ENCODE results near the gene C1orf94.

GRCh38 chr1:34250342-34250741 lies 73.6 kb downstream of the C1orf94 start:
- TF ChIP-seq, protein P1, sequence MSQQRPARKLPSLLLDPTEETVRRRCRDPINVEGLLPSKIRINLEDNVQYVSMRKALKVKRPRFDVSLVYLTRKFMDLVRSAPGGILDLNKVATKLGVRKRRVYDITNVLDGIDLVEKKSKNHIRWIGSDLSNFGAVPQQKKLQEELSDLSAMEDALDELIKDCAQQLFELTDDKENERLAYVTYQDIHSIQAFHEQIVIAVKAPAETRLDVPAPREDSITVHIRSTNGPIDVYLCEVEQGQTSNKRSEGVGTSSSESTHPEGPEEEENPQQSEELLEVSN (IDR thresholded peaks at IDR 0.05), result no peak
- TF ChIP-seq, protein P2, sequence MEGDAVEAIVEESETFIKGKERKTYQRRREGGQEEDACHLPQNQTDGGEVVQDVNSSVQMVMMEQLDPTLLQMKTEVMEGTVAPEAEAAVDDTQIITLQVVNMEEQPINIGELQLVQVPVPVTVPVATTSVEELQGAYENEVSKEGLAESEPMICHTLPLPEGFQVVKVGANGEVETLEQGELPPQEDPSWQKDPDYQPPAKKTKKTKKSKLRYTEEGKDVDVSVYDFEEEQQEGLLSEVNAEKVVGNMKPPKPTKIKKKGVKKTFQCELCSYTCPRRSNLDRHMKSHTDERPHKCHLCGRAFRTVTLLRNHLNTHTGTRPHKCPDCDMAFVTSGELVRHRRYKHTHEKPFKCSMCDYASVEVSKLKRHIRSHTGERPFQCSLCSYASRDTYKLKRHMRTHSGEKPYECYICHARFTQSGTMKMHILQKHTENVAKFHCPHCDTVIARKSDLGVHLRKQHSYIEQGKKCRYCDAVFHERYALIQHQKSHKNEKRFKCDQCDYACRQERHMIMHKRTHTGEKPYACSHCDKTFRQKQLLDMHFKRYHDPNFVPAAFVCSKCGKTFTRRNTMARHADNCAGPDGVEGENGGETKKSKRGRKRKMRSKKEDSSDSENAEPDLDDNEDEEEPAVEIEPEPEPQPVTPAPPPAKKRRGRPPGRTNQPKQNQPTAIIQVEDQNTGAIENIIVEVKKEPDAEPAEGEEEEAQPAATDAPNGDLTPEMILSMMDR (IDR thresholded peaks at IDR 0.05; ENCODE audit: control extremely low read depth in 1 of 3, insufficient read depth in 1 of 3, low read depth in 1 of 3, low read length in 3 of 3), result no peak
- no peak for TF ChIP-seq NANOG (IDR thresholded peaks at IDR 0.05; ENCODE audit: insufficient read depth, low read depth, low read length, poor library complexity, severe bottlenecking)
- no peak for TF ChIP-seq EZH2 (IDR thresholded peaks at IDR 0.05; ENCODE audit: low read depth, low read length, severe bottlenecking)
- no peak for TF ChIP-seq KDM1A (IDR thresholded peaks at IDR 0.05; ENCODE audit: borderline replicate concordance, low read length)
- TF ChIP-seq TAF1 (IDR thresholded peaks at IDR 0.05; ENCODE audit: low read depth, low read length), result no peak
- TF ChIP-seq USF2 (IDR thresholded peaks at IDR 0.05; ENCODE audit: low read length), result no peak
- no peak for TF ChIP-seq RXRA (IDR thresholded peaks at IDR 0.05; ENCODE audit: insufficient read depth, low read depth, low read length)
- no peak for TF ChIP-seq POLR2A (IDR thresholded peaks at IDR 0.05; ENCODE audit: control extremely low read depth in 1 of 2, low read depth in 2 of 2, low read length in 2 of 2)
- no peak for TF ChIP-seq POLR2AphosphoS5 (IDR thresholded peaks at IDR 0.05; ENCODE audit: low read depth, low read length)
- TF ChIP-seq HDAC2 (IDR thresholded peaks at IDR 0.05; ENCODE audit: borderline replicate concordance in 1 of 2, low read depth in 2 of 2, low read length in 2 of 2), result no peak
- no peak for TF ChIP-seq JUND (IDR thresholded peaks at IDR 0.05; ENCODE audit: low read length)

Measured in H1 (cell line).